GM12878 (cell line): ENCODE measurements around the gene PDE8B.

Experiments
- ATF2 ChIP-seq: IDR thresholded peaks from 2 replicates; pipeline ENCODE4 v1.6.1; 2012; ENCODE audit warnings: low read length, inconsistent platforms
- CEBPB ChIP-seq, 2 experiments: fragments of 150-350 bp in 1 of 2; IDR thresholded peaks; 2 replicates each; pipeline ENCODE4 v1.6.1; 2012 to 2014; ENCODE audit warnings: low read depth in 2 of 2, low read length in 2 of 2, borderline replicate concordance in 1 of 2, inconsistent platforms in 1 of 2
- CREM ChIP-seq: IDR thresholded peaks from 2 replicates; pipeline ENCODE4 v1.6.1; 2014; ENCODE audit warnings: antibody characterized with exemption, low read depth
- CTCF ChIP-seq, 3 experiments: IDR thresholded peaks in 2 of 3; conservative IDR thresholded peaks in 1 of 3; 2 replicates each; pipeline ENCODE4 v1.5.1; 2011; ENCODE audit warnings: low read depth in 3 of 3, low read length in 3 of 3, mild to moderate bottlenecking in 3 of 3, control low read depth in 2 of 3, moderate library complexity in 2 of 3, inconsistent platforms in 1 of 3, mixed read lengths in 1 of 3; ENCODE audit not compliant: control insufficient read depth in 2 of 3, insufficient read depth in 1 of 3; ENCODE audit errors: extremely low read depth in 1 of 3
- EP300 ChIP-seq, 2 experiments: fragments of 150-350 bp in 1 of 2; IDR thresholded peaks; 2 replicates each; pipeline ENCODE4 v1.6.1; 2011 to 2012; ENCODE audit warnings: low read depth in 2 of 2, low read length in 2 of 2, borderline replicate concordance in 1 of 2, improper control_type of control experiment in 1 of 2, inconsistent platforms in 1 of 2; ENCODE audit not compliant: control insufficient read depth in 1 of 2
- MEF2A ChIP-seq: IDR thresholded peaks from 2 replicates; pipeline ENCODE4 v1.6.1; 2011; ENCODE audit warnings: low read depth, mild to moderate bottlenecking, low read length, moderate library complexity; ENCODE audit not compliant: insufficient read depth
- POLR2AphosphoS5 ChIP-seq: IDR thresholded peaks from 2 replicates; pipeline ENCODE4 v1.6.1; 2011; ENCODE audit warnings: mild to moderate bottlenecking, low read length, inconsistent platforms
- TBL1XR1 ChIP-seq: IDR thresholded peaks from 2 replicates; pipeline ENCODE4 v1.6.1; 2012; ENCODE audit warnings: low read depth, low read length, improper control_type of control experiment
- ZNF274 ChIP-seq: IDR thresholded peaks from one replicate; pipeline ENCODE4 v1.8.0; 2011; ENCODE audit not compliant: insufficient read length, insufficient read depth

- TF ChIP-seq EP300 (IDR thresholded peaks at IDR 0.05; ENCODE audit: borderline replicate concordance in 1 of 2, control insufficient read depth in 1 of 2, low read depth in 2 of 2, low read length in 2 of 2) (no peak), ATF2 (no peak), TBL1XR1 (no peak), MEF2A (no peak), CREM (no peak), CTCF (IDR thresholded peaks at IDR 0.05 in 2 of 3, conservative IDR thresholded peaks at IDR 0.05 in 1 of 3; ENCODE audit: control insufficient read depth in 2 of 3, extremely low read depth in 1 of 3, insufficient read depth in 1 of 3, low read depth in 3 of 3, low read length in 3 of 3) (no peak), ZNF274 (no peak), CEBPB (IDR thresholded peaks at IDR 0.05; ENCODE audit: borderline replicate concordance in 1 of 2, low read depth in 2 of 2, low read length in 2 of 2) (no peak), POLR2AphosphoS5 (no peak)
Observed at GRCh38 chr5:77209495-77210090, 887 bp upstream of the PDE8B start.
